K562 (cell line): Measurements from ENCODE around the gene NHLRC2. TPM values are rescaled to one million over a fixed set of nuclear protein-coding genes. Genes with fewer than 3 reads are reported as not detected.

Experiments
- ATAC-seq: fragments of 200-7000 bp; cut with Tn5 transposase; 3 replicates; pipeline ENCODE4 v1.9.1; 2020; ENCODE audit warnings: moderate library complexity
- BruUV-seq: library from RNA; stranded (reverse); fragments of 400-500 nt; replicated peaks from 2 replicates; lab custom pipeline; 2021; lab: Mats Ljungman, UMichigan
- CTCF ChIA-PET: fragments of 300-600 bp; formaldehyde crosslinking; extraction: SDS; loops from one replicate; lab custom pipeline; 2021; ENCODE audit warnings: low intra/inter-chr PET ratio; lab: Yijun Ruan, JAX
- POLR2A ChIA-PET: fragments of 300-600, 350-650 bp; sonication (Branson Sonifier 250); formaldehyde crosslinking; extraction: SDS; loops from one replicate; lab custom pipeline; 2021; ENCODE audit warnings: antibody characterized with exemption, inconsistent platforms; lab: Yijun Ruan, JAX
- DNase-seq, 4 experiments: peaks; one replicate each; pipeline versions ENCODE4 v3.0.0 to v3.0.0-alpha.2; 2011 to 2018; ENCODE audit warnings: low spot score in 3 of 4, mixed read lengths in 3 of 4; ENCODE audit errors: extremely low read depth in 1 of 4
- FAIRE-seq: peaks from 2 replicates; lab custom pipeline; 2011; peaks lifted over from hg19 to GRCh38; lab: Jason Lieb, UNC
- H2AFZ ChIP-seq: 2 replicates; pipeline ENCODE4 v1.6.0; 2011; ENCODE audit warnings: low read depth, low read length, control low read depth, inconsistent platforms
- H3K27ac ChIP-seq: fragments of 200-600 bp; 3 replicates; pipeline ENCODE4 v1.8.0; 2011; ENCODE audit warnings: low read depth, mild to moderate bottlenecking, control low read depth, inconsistent platforms, low read length, moderate library complexity, mixed read lengths; ENCODE audit errors: extremely low read depth
- H3K27me3 ChIP-seq, 2 experiments: fragments of 300-600 bp in 1 of 2; 2 replicates in 1 of 2; 3 replicates in 1 of 2; pipeline versions ENCODE4 v1.6.0 to v1.8.0; 2011; ENCODE audit warnings: inconsistent platforms in 2 of 2, low read length in 2 of 2, mild to moderate bottlenecking in 1 of 2, mixed read lengths in 1 of 2, moderate library complexity in 1 of 2; ENCODE audit not compliant: control insufficient read depth in 2 of 2, insufficient read depth in 2 of 2
- H3K36me3 ChIP-seq: fragments of 300-600 bp; 3 replicates; pipeline ENCODE4 v1.8.0; 2011; ENCODE audit warnings: mild to moderate bottlenecking, low read length, inconsistent platforms; ENCODE audit not compliant: control insufficient read depth, insufficient read depth
- H3K4me1 ChIP-seq, 2 experiments: fragments of 200-600 bp in 1 of 2; replicated peaks in 1 of 2; 2 replicates in 1 of 2; 3 replicates in 1 of 2; pipeline versions ENCODE4 v1.5.1 to v1.8.0; 2011; ENCODE audit warnings: inconsistent platforms in 2 of 2, low read length in 2 of 2, mild to moderate bottlenecking in 1 of 2, mixed read lengths in 1 of 2, moderate library complexity in 1 of 2; ENCODE audit not compliant: control insufficient read depth in 2 of 2, insufficient read depth in 2 of 2
- H3K4me2 ChIP-seq: 2 replicates; pipeline ENCODE4 v1.6.1; 2011; ENCODE audit warnings: low read length, control low read depth, inconsistent platforms, mixed read lengths; ENCODE audit not compliant: insufficient read depth
- H3K4me3 ChIP-seq: fragments of 200-600 bp; sonication (generic), shearing (Covaris generic); 2 replicates; pipeline ENCODE4 v1.5.1; 2016; ENCODE audit warnings: control low read depth, inconsistent platforms
- H3K79me2 ChIP-seq: fragments of 200-600 bp; 3 replicates; pipeline ENCODE4 v1.8.0; 2011; ENCODE audit warnings: low read length, inconsistent platforms; ENCODE audit not compliant: control insufficient read depth, insufficient read depth
- H3K9ac ChIP-seq, 2 experiments: 2 replicates each; pipeline versions ENCODE4 v1.6.0 to v1.6.1; 2011; ENCODE audit warnings: low read depth in 2 of 2, low read length in 2 of 2, control low read depth in 1 of 2, inconsistent platforms in 1 of 2, mild to moderate bottlenecking in 1 of 2, mixed read lengths in 1 of 2; ENCODE audit not compliant: insufficient read depth in 1 of 2
- H3K9me1 ChIP-seq: one replicate; pipeline ENCODE4 v1.6.0; 2011; ENCODE audit warnings: inconsistent platforms, mild to moderate bottlenecking, low read length, moderate library complexity; ENCODE audit not compliant: control insufficient read depth, insufficient read depth
- H3K9me3 ChIP-seq: replicated peaks from 2 replicates; pipeline ENCODE4 v1.5.1; 2011; ENCODE audit warnings: low read depth, low read length, inconsistent platforms; ENCODE audit not compliant: control insufficient read depth, insufficient read depth
- H4K20me1 ChIP-seq: replicated peaks from 2 replicates; pipeline ENCODE4 v1.6.1; 2011; ENCODE audit warnings: low read length, inconsistent platforms, mixed read lengths; ENCODE audit not compliant: control insufficient read depth, insufficient read depth
- CHD2 ChIP-seq: IDR thresholded peaks from 2 replicates; pipeline ENCODE4 v1.6.1; 2011; ENCODE audit warnings: low read depth, low read length
- ELF2 ChIP-seq: fragments of 250-450 bp; sonication (Bioruptor Pico); IDR thresholded peaks from 2 replicates; pipeline ENCODE4 v1.5.0; 2021; ENCODE audit warnings: mild to moderate bottlenecking
- EP300 ChIP-seq: IDR thresholded peaks from 2 replicates; pipeline ENCODE4 v1.6.1; 2012; ENCODE audit warnings: low read length, improper control_type of control experiment
- FUS ChIP-seq: fragments of 200-400 bp; formaldehyde crosslinking; optimal IDR thresholded peaks from 2 replicates; pipeline ENCODE3; 2017; ENCODE audit warnings: low read depth, low read length
- HNRNPL ChIP-seq: fragments of 200-400 bp; formaldehyde crosslinking; IDR thresholded peaks from 2 replicates; pipeline ENCODE4 v1.6.1; 2017; ENCODE audit warnings: low read depth, mild to moderate bottlenecking, low read length
- KDM2B ChIP-seq: fragments of 250-450 bp; sonication (Bioruptor Pico); IDR thresholded peaks from 2 replicates; pipeline ENCODE4 v1.8.0; 2021; ENCODE audit warnings: mild to moderate bottlenecking, moderate library complexity
- NFE2 ChIP-seq: IDR thresholded peaks from 2 replicates; pipeline ENCODE4 v1.6.1; 2014; ENCODE audit warnings: antibody characterized with exemption, low read depth
- PHB ChIP-seq: fragments of 250-450 bp; sonication (Bioruptor Pico); IDR thresholded peaks from 2 replicates; pipeline ENCODE4 v1.5.0; 2021
- SIRT6 ChIP-seq: IDR thresholded peaks from one replicate; pipeline ENCODE4 v1.6.1; 2012; ENCODE audit warnings: low read depth, mild to moderate bottlenecking, control low read depth, inconsistent platforms, low read length, moderate library complexity
- ZNF583 ChIP-seq: fragments of 250-450 bp; sonication (Bioruptor Pico); IDR thresholded peaks from 2 replicates; pipeline ENCODE4 v1.4.0; 2020
- WGBS: fragments of 100-300 bp; shearing (Covaris generic); methylation state at CpG from one replicate; pipeline ENCODE4 v1.1.6; 2016; ENCODE audit warnings: low coverage, mixed read lengths; ENCODE audit not compliant: insufficient coverage; ENCODE audit errors: missing lambda C conversion rate; 5-methylcytosine and 5-hydroxymethylcytosine counted together
- in situ Hi-C: fragments of 300-500 bp; cut with MboI; formaldehyde crosslinking; loops from 4 replicates; pipeline ENCODE4 v1.15.0; 2018; ENCODE audit warnings: inconsistent platforms, mixed read lengths
- intact Hi-C: fragments of 100-400 bp; cut with micrococcal nuclease; formaldehyde crosslinking; loops from 2 replicates; pipeline ENCODE4 v1.14.2; 2022
- polyA plus RNA-seq, 8 experiments: library from polyadenylated mRNA; depleted of rRNA in 4 of 8; stranded (reverse) in 5 of 8; unstranded in 3 of 8; fragments of >200 nt; fragmentation: Nextera tagmentation in 2 of 8; fragmentation: Illumina TruSeq in 1 of 8; extraction: Ambion mirVana in 2 of 8; extraction: Trizol in 1 of 8; gene quantifications; 2 replicates each; pipeline versions ENCODE4 v1.2.1 to v1.2.3, GENCODE V29; 2011 to 2014; ENCODE audit warnings: inconsistent platforms in 1 of 8, missing spikeins in 1 of 8
- total RNA-seq, 7 experiments: library from RNA; depleted of rRNA in 6 of 7; stranded (reverse); fragments of >200 nt in 6 of 7; fragmentation: Illumina TruSeq in 2 of 7; extraction: Trizol in 2 of 7; gene quantifications; 2 replicates each; pipeline versions ENCODE4 v1.2.1 to v1.2.3, GENCODE V29; 2011 to 2021; ENCODE audit warnings: low replicate concordance in 1 of 7
- TF ChIP-seq, protein P1 (sequence below): sonication (generic); formaldehyde crosslinking; IDR thresholded peaks from 2 replicates; pipeline ENCODE4 v1.8.1; 2023; ENCODE audit warnings: missing genetic modification reagents, mild to moderate bottlenecking, borderline replicate concordance
- TF ChIP-seq, protein P2 (sequence below): sonication (generic); formaldehyde crosslinking; IDR thresholded peaks from 2 replicates; pipeline ENCODE4 v1.8.0; 2022; ENCODE audit warnings: missing genetic modification reagents, mild to moderate bottlenecking, borderline replicate concordance
- TF ChIP-seq, protein P3 (sequence below): sonication (generic); formaldehyde crosslinking; IDR thresholded peaks from 2 replicates; pipeline ENCODE4 v1.8.0; 2022; ENCODE audit warnings: missing genetic modification reagents, mild to moderate bottlenecking, moderate library complexity, borderline replicate concordance
- TF ChIP-seq, protein P4 (sequence below): fragments of 450-650 bp; IDR thresholded peaks from 2 replicates; pipeline ENCODE4 v1.6.1; 2016; ENCODE audit warnings: borderline replicate concordance

Gene NHLRC2
- total and polyA plus RNA-seq, 9 of the 15 experiments (the other 6 are each of a cell fraction or from before 2014, with no cell fraction given), result 1.5 to 22.4 (median 10.3) TPM

DNA sequence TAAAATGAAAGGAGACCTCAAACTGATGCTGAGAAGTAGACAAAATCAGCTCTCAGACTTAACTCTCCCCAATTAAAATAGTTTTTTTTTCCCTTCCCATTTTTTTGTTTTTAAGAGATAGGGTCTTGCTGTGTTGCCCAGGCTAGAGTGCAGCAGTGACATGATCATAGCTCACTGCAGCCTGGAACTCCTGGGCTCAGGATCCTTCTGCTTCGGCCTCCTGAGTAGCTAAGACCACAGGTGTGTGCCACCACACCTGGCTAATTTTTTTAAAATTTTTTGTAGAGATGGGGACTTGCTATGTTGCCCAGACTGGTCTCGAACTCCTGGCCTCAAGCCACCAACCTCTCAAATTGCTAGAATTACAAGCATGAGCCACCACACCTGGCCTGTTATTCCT is 61.1 kb downstream of the NHLRC2 start:
- H3K4me3 ChIP-seq, result no peak overlapping the region
- FAIRE-seq (no peak), DNase-seq (no peak), ATAC-seq (no peak)
- H3K9me3 ChIP-seq, result no peaks in the 10 kb centered on the region
- ChIA-PET POLR2A (no interaction called here), CTCF (no interaction called here)
- TF ChIP-seq, protein P1, sequence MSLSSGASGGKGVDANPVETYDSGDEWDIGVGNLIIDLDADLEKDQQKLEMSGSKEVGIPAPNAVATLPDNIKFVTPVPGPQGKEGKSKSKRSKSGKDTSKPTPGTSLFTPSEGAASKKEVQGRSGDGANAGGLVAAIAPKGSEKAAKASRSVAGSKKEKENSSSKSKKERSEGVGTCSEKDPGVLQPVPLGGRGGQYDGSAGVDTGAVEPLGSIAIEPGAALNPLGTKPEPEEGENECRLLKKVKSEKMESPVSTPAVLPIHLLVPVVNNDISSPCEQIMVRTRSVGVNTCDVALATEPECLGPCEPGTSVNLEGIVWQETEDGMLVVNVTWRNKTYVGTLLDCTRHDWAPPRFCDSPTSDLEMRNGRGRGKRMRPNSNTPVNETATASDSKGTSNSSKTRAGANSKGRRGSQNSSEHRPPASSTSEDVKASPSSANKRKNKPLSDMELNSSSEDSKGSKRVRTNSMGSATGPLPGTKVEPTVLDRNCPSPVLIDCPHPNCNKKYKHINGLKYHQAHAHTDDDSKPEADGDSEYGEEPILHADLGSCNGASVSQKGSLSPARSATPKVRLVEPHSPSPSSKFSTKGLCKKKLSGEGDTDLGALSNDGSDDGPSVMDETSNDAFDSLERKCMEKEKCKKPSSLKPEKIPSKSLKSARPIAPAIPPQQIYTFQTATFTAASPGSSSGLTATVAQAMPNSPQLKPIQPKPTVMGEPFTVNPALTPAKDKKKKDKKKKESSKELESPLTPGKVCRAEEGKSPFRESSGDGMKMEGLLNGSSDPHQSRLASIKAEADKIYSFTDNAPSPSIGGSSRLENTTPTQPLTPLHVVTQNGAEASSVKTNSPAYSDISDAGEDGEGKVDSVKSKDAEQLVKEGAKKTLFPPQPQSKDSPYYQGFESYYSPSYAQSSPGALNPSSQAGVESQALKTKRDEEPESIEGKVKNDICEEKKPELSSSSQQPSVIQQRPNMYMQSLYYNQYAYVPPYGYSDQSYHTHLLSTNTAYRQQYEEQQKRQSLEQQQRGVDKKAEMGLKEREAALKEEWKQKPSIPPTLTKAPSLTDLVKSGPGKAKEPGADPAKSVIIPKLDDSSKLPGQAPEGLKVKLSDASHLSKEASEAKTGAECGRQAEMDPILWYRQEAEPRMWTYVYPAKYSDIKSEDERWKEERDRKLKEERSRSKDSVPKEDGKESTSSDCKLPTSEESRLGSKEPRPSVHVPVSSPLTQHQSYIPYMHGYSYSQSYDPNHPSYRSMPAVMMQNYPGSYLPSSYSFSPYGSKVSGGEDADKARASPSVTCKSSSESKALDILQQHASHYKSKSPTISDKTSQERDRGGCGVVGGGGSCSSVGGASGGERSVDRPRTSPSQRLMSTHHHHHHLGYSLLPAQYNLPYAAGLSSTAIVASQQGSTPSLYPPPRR (CRISPR knock-in tag), result no peak
- no peak for TF ChIP-seq EP300
- no peak for TF ChIP-seq ELF2
- no peak for TF ChIP-seq NFE2
- TF ChIP-seq, protein P2, sequence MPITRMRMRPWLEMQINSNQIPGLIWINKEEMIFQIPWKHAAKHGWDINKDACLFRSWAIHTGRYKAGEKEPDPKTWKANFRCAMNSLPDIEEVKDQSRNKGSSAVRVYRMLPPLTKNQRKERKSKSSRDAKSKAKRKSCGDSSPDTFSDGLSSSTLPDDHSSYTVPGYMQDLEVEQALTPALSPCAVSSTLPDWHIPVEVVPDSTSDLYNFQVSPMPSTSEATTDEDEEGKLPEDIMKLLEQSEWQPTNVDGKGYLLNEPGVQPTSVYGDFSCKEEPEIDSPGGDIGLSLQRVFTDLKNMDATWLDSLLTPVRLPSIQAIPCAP (CRISPR knock-in tag), result no peak
- TF ChIP-seq, protein P3, sequence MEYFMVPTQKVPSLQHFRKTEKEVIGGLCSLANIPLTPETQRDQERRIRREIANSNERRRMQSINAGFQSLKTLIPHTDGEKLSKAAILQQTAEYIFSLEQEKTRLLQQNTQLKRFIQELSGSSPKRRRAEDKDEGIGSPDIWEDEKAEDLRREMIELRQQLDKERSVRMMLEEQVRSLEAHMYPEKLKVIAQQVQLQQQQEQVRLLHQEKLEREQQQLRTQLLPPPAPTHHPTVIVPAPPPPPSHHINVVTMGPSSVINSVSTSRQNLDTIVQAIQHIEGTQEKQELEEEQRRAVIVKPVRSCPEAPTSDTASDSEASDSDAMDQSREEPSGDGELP (CRISPR knock-in tag), result no peak
- no peak for TF ChIP-seq ZNF583 (CRISPR knock-in tag)
- no peak for TF ChIP-seq SIRT6
- TF ChIP-seq PHB (CRISPR knock-in tag), result no peak
- TF ChIP-seq KDM2B (CRISPR knock-in tag), result no peak
- TF ChIP-seq, protein P4, sequence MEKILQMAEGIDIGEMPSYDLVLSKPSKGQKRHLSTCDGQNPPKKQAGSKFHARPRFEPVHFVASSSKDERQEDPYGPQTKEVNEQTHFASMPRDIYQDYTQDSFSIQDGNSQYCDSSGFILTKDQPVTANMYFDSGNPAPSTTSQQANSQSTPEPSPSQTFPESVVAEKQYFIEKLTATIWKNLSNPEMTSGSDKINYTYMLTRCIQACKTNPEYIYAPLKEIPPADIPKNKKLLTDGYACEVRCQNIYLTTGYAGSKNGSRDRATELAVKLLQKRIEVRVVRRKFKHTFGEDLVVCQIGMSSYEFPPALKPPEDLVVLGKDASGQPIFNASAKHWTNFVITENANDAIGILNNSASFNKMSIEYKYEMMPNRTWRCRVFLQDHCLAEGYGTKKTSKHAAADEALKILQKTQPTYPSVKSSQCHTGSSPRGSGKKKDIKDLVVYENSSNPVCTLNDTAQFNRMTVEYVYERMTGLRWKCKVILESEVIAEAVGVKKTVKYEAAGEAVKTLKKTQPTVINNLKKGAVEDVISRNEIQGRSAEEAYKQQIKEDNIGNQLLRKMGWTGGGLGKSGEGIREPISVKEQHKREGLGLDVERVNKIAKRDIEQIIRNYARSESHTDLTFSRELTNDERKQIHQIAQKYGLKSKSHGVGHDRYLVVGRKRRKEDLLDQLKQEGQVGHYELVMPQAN, result no peak
- no peak for TF ChIP-seq FUS
- no peak for TF ChIP-seq HNRNPL
- no peak for TF ChIP-seq CHD2
- in situ Hi-C loops (no loop called here), intact Hi-C loops (no loop called here)
- no peaks in the 10 kb centered on the region for H3K9me1 ChIP-seq
- H3K27ac ChIP-seq, result no peak overlapping the region
- no peak overlapping the region for H3K9ac ChIP-seq
- no peaks in the 10 kb centered on the region for H3K27me3 ChIP-seq
- H3K4me2 ChIP-seq, result no peak overlapping the region
- 100% methylated on average over 1 of the region's 2 CpGs for WGBS
- no peaks in the 10 kb centered on the region for H4K20me1 ChIP-seq
- no TSS peak for BruUV-seq
- H2AFZ ChIP-seq, result no peak overlapping the region
- no peaks in the 10 kb centered on the region for H3K79me2 ChIP-seq
- H3K4me1 ChIP-seq, result no peaks in the 10 kb centered on the region
- 0 out of 3 replicates have a peak, but pooled peaks cover 9% of the 10 kb centered on the region for H3K36me3 ChIP-seq
